ENCODE results near the gene NKTR.

NKTR gene

GRCh38 chr3:42688487-42689420, 88.3 kb downstream of the NKTR start:
- no peak for TF ChIP-seq CTCF (IDR thresholded peaks at IDR 0.05)

- no peak for TF ChIP-seq CTCF (IDR thresholded peaks at IDR 0.05)
These were observed 89.0 kb downstream of the NKTR start for GRCh38 chr3:42689421-42690014.

- TF ChIP-seq CTCF (IDR thresholded peaks at IDR 0.05): no peak
These were observed 89.7 kb downstream of the NKTR start for GRCh38 chr3:42690191-42690590.

- TF ChIP-seq CTCF (IDR thresholded peaks at IDR 0.05): no peak
These were observed 90.5 kb downstream of the NKTR start for GRCh38 chr3:42690766-42691680.

GRCh38 chr3:42691816-42692666, 91.6 kb downstream of the NKTR start:
- no peak for TF ChIP-seq CTCF (IDR thresholded peaks at IDR 0.05)

- TF ChIP-seq CTCF (IDR thresholded peaks at IDR 0.05): no peak
These were observed 92.4 kb downstream of the NKTR start for GRCh38 chr3:42692667-42693529.
